K562 (cell line): ENCODE data around the gene PFDN4. TPM values are rescaled to one million over a fixed set of nuclear protein-coding genes. Genes with fewer than 3 reads are reported as not detected.

ENCODE experiments used
- ATAC-seq: fragments of 200-7000 bp; cut with Tn5 transposase; 3 replicates; pipeline ENCODE4 v1.9.1; 2020; ENCODE audit warnings: moderate library complexity
- BruUV-seq: library from RNA; stranded (reverse); fragments of 400-500 nt; replicated peaks from 2 replicates; lab custom pipeline; 2021; lab: Mats Ljungman, UMichigan
- CTCF ChIA-PET: fragments of 300-600 bp; formaldehyde crosslinking; extraction: SDS; loops from one replicate; lab custom pipeline; 2021; ENCODE audit warnings: low intra/inter-chr PET ratio; lab: Yijun Ruan, JAX
- POLR2A ChIA-PET: fragments of 300-600, 350-650 bp; sonication (Branson Sonifier 250); formaldehyde crosslinking; extraction: SDS; loops from one replicate; lab custom pipeline; 2021; ENCODE audit warnings: antibody characterized with exemption, inconsistent platforms; lab: Yijun Ruan, JAX
- DNase-seq, 4 experiments: peaks; one replicate each; pipeline versions ENCODE4 v3.0.0 to v3.0.0-alpha.2; 2011 to 2018; ENCODE audit warnings: low spot score in 3 of 4, mixed read lengths in 3 of 4; ENCODE audit errors: extremely low read depth in 1 of 4
- FAIRE-seq: peaks from 2 replicates; lab custom pipeline; 2011; peaks lifted over from hg19 to GRCh38; lab: Jason Lieb, UNC
- H2AFZ ChIP-seq: 2 replicates; pipeline ENCODE4 v1.6.0; 2011; ENCODE audit warnings: low read depth, low read length, control low read depth, inconsistent platforms
- H3K27ac ChIP-seq: fragments of 200-600 bp; 3 replicates; pipeline ENCODE4 v1.8.0; 2011; ENCODE audit warnings: low read depth, mild to moderate bottlenecking, control low read depth, inconsistent platforms, low read length, moderate library complexity, mixed read lengths; ENCODE audit errors: extremely low read depth
- H3K27me3 ChIP-seq, 2 experiments: fragments of 300-600 bp in 1 of 2; 2 replicates in 1 of 2; 3 replicates in 1 of 2; pipeline versions ENCODE4 v1.6.0 to v1.8.0; 2011; ENCODE audit warnings: inconsistent platforms in 2 of 2, low read length in 2 of 2, mild to moderate bottlenecking in 1 of 2, mixed read lengths in 1 of 2, moderate library complexity in 1 of 2; ENCODE audit not compliant: control insufficient read depth in 2 of 2, insufficient read depth in 2 of 2
- H3K36me3 ChIP-seq: fragments of 300-600 bp; 3 replicates; pipeline ENCODE4 v1.8.0; 2011; ENCODE audit warnings: mild to moderate bottlenecking, low read length, inconsistent platforms; ENCODE audit not compliant: control insufficient read depth, insufficient read depth
- H3K4me1 ChIP-seq, 2 experiments: fragments of 200-600 bp in 1 of 2; replicated peaks in 1 of 2; 2 replicates in 1 of 2; 3 replicates in 1 of 2; pipeline versions ENCODE4 v1.5.1 to v1.8.0; 2011; ENCODE audit warnings: inconsistent platforms in 2 of 2, low read length in 2 of 2, mild to moderate bottlenecking in 1 of 2, mixed read lengths in 1 of 2, moderate library complexity in 1 of 2; ENCODE audit not compliant: control insufficient read depth in 2 of 2, insufficient read depth in 2 of 2
- H3K4me2 ChIP-seq: 2 replicates; pipeline ENCODE4 v1.6.1; 2011; ENCODE audit warnings: low read length, control low read depth, inconsistent platforms, mixed read lengths; ENCODE audit not compliant: insufficient read depth
- H3K4me3 ChIP-seq: fragments of 200-600 bp; sonication (generic), shearing (Covaris generic); 2 replicates; pipeline ENCODE4 v1.5.1; 2016; ENCODE audit warnings: control low read depth, inconsistent platforms
- H3K79me2 ChIP-seq: fragments of 200-600 bp; 3 replicates; pipeline ENCODE4 v1.8.0; 2011; ENCODE audit warnings: low read length, inconsistent platforms; ENCODE audit not compliant: control insufficient read depth, insufficient read depth
- H3K9ac ChIP-seq, 2 experiments: 2 replicates each; pipeline versions ENCODE4 v1.6.0 to v1.6.1; 2011; ENCODE audit warnings: low read depth in 2 of 2, low read length in 2 of 2, control low read depth in 1 of 2, inconsistent platforms in 1 of 2, mild to moderate bottlenecking in 1 of 2, mixed read lengths in 1 of 2; ENCODE audit not compliant: insufficient read depth in 1 of 2
- H3K9me1 ChIP-seq: one replicate; pipeline ENCODE4 v1.6.0; 2011; ENCODE audit warnings: inconsistent platforms, mild to moderate bottlenecking, low read length, moderate library complexity; ENCODE audit not compliant: control insufficient read depth, insufficient read depth
- H3K9me3 ChIP-seq: replicated peaks from 2 replicates; pipeline ENCODE4 v1.5.1; 2011; ENCODE audit warnings: low read depth, low read length, inconsistent platforms; ENCODE audit not compliant: control insufficient read depth, insufficient read depth
- H4K20me1 ChIP-seq: replicated peaks from 2 replicates; pipeline ENCODE4 v1.6.1; 2011; ENCODE audit warnings: low read length, inconsistent platforms, mixed read lengths; ENCODE audit not compliant: control insufficient read depth, insufficient read depth
- HNRNPUL1 ChIP-seq: fragments of 200-400 bp; formaldehyde crosslinking; IDR thresholded peaks from 2 replicates; pipeline ENCODE4 v1.6.1; 2017; ENCODE audit warnings: low read length
- WGBS: fragments of 100-300 bp; shearing (Covaris generic); methylation state at CpG from one replicate; pipeline ENCODE4 v1.1.6; 2016; ENCODE audit warnings: low coverage, mixed read lengths; ENCODE audit not compliant: insufficient coverage; ENCODE audit errors: missing lambda C conversion rate; 5-methylcytosine and 5-hydroxymethylcytosine counted together
- in situ Hi-C: fragments of 300-500 bp; cut with MboI; formaldehyde crosslinking; loops from 4 replicates; pipeline ENCODE4 v1.15.0; 2018; ENCODE audit warnings: inconsistent platforms, mixed read lengths
- intact Hi-C: fragments of 100-400 bp; cut with micrococcal nuclease; formaldehyde crosslinking; loops from 2 replicates; pipeline ENCODE4 v1.14.2; 2022
- polyA plus RNA-seq, 8 experiments: library from polyadenylated mRNA; depleted of rRNA in 4 of 8; stranded (reverse) in 5 of 8; unstranded in 3 of 8; fragments of >200 nt; fragmentation: Nextera tagmentation in 2 of 8; fragmentation: Illumina TruSeq in 1 of 8; extraction: Ambion mirVana in 2 of 8; extraction: Trizol in 1 of 8; gene quantifications; 2 replicates each; pipeline versions ENCODE4 v1.2.1 to v1.2.3, GENCODE V29; 2011 to 2014; ENCODE audit warnings: inconsistent platforms in 1 of 8, missing spikeins in 1 of 8
- total RNA-seq, 7 experiments: library from RNA; depleted of rRNA in 6 of 7; stranded (reverse); fragments of >200 nt in 6 of 7; fragmentation: Illumina TruSeq in 2 of 7; extraction: Trizol in 2 of 7; gene quantifications; 2 replicates each; pipeline versions ENCODE4 v1.2.1 to v1.2.3, GENCODE V29; 2011 to 2021; ENCODE audit warnings: low replicate concordance in 1 of 7
- TF ChIP-seq, protein P1 (sequence below), 3 experiments: fragments of 200-800 bp in 1 of 3; fragments of 250-450 bp in 1 of 3; fragments of 450-650 bp in 1 of 3; sonication (Bioruptor Pico) in 1 of 3; sonication (Bioruptor generic) in 1 of 3; formaldehyde crosslinking in 1 of 3; IDR thresholded peaks; 2 replicates each; pipeline versions ENCODE4 v1.6.1 to v1.8.0; 2016 to 2022; ENCODE audit warnings: mild to moderate bottlenecking in 2 of 3, missing genetic modification characterization in 2 of 3, missing compliant biosample characterization in 1 of 3, moderate library complexity in 1 of 3

Gene PFDN4
- total and polyA plus RNA-seq, 9 of the 15 experiments (the other 6 are each of a cell fraction or from before 2014, with no cell fraction given), result 60.1 to 214 (median 122) TPM

- DNase-seq (no peak), FAIRE-seq (no peak), ATAC-seq (no peak)
- TF ChIP-seq, protein P1, sequence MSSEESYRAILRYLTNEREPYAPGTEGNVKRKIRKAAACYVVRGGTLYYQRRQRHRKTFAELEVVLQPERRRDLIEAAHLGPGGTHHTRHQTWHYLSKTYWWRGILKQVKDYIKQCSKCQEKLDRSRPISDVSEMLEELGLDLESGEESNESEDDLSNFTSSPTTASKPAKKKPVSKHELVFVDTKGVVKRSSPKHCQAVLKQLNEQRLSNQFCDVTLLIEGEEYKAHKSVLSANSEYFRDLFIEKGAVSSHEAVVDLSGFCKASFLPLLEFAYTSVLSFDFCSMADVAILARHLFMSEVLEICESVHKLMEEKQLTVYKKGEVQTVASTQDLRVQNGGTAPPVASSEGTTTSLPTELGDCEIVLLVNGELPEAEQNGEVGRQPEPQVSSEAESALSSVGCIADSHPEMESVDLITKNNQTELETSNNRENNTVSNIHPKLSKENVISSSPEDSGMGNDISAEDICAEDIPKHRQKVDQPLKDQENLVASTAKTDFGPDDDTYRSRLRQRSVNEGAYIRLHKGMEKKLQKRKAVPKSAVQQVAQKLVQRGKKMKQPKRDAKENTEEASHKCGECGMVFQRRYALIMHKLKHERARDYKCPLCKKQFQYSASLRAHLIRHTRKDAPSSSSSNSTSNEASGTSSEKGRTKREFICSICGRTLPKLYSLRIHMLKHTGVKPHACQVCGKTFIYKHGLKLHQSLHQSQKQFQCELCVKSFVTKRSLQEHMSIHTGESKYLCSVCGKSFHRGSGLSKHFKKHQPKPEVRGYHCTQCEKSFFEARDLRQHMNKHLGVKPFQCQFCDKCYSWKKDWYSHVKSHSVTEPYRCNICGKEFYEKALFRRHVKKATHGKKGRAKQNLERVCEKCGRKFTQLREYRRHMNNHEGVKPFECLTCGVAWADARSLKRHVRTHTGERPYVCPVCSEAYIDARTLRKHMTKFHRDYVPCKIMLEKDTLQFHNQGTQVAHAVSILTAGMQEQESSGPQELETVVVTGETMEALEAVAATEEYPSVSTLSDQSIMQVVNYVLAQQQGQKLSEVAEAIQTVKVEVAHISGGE (CRISPR knock-in tag; IDR thresholded peaks at IDR 0.05), result peak in 1 of 3 experiments; percentile 64; a peak in 1 of 6 replicates
- TF ChIP-seq HNRNPUL1, result no peak
- no peak overlapping the region for H3K4me3 ChIP-seq
- H4K20me1 ChIP-seq, result no peaks in the 10 kb centered on the region
- H3K4me2 ChIP-seq, result no peak overlapping the region
- H3K4me1 ChIP-seq, result peaks cover 3 to 11% of the 10 kb centered on the region in 2 experiments; a peak in 3 of 5 replicates
- no peak overlapping the region for H3K9ac ChIP-seq
- H2AFZ ChIP-seq, result no peak overlapping the region
- H3K27me3 ChIP-seq, result no peaks in the 10 kb centered on the region
- H3K9me1 ChIP-seq, result no peaks in the 10 kb centered on the region
- peaks cover 45% of the 10 kb centered on the region for H3K79me2 ChIP-seq
- H3K9me3 ChIP-seq, result no peaks in the 10 kb centered on the region
- in situ Hi-C loops (loop anchor here (10.0 to 25.0 kb wide), 2 partner anchors 432 to 651 kb away; no protein-coding TSS in a partner anchor), intact Hi-C loops (no loop called here)
- WGBS, result 81% methylated on average over 3 of the region's 3 CpGs
- ChIA-PET POLR2A (interaction anchor here (0.6 to 1.5 kb wide), 2 partner anchors 10 to 18 kb away, joined by 3 to 6 read pairs; no protein-coding TSS in a partner anchor), CTCF (no interaction called here)
- peaks cover 46% of the 10 kb centered on the region for H3K36me3 ChIP-seq
- BruUV-seq, result no TSS peak
- no peak overlapping the region for H3K27ac ChIP-seq
Measured at GRCh38 chr20:54212871-54213270, 5.0 kb downstream of the PFDN4 start.
